Endothelial cell of umbilical vein (primary cell): ENCODE results near the gene FYN.

Source experiments
- POLR2A ChIP-seq: IDR thresholded peaks from 2 replicates; pipeline ENCODE4 v1.6.1; 2012; ENCODE audit warnings: low read depth, mild to moderate bottlenecking, control low read depth, low read length
- POLR2AphosphoS5 ChIP-seq: IDR thresholded peaks from 2 replicates; pipeline ENCODE4 v1.6.1; 2012; ENCODE audit warnings: low read depth, mild to moderate bottlenecking, control low read depth, low read length, moderate library complexity; ENCODE audit not compliant: insufficient read depth
- TF ChIP-seq, protein P1 (sequence below): IDR thresholded peaks from 2 replicates; pipeline ENCODE4 v1.6.1; 2011; ENCODE audit not compliant: insufficient read depth, insufficient read length

DNA sequence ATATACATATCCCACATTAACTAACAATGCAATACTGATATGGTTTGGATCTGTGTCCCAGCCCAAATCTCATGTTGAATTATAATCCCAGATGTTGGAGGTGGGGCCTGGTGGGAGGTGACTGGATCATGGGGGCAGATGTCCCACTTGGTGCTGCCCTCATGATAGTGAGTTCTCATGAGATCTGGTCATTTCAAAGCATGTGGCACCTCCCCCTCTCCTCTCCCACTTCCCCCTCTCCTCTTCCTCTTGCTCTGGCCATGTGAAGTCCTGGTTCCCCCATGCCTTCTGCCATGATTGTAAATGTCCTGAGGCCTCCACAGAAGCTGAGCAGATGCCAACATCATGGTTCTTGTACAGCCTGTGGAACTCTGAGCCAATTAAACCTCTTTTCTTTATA lies 71.2 kb downstream of the FYN start:
- TF ChIP-seq POLR2A (no peak), POLR2AphosphoS5 (no peak)
- TF ChIP-seq, protein P1, sequence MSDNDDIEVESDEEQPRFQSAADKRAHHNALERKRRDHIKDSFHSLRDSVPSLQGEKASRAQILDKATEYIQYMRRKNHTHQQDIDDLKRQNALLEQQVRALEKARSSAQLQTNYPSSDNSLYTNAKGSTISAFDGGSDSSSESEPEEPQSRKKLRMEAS, result no peak
